Activated CD4-positive, alpha-beta T cell treated with anti-CD3 and anti-CD28 coated beads, Interleukin-2, amount 50 U/mL, for 1 hour (primary cell): ENCODE results near the gene MRPL50.

Source experiments
- DNase-seq: peaks from one replicate; pipeline ENCODE4 v3.0.0-alpha.2; 2020

The MRPL50 gene

GRCh38 chr9:101372327-101373118 is 25.9 kb downstream of the MRPL50 start:
- DNase-seq = no peak

- no peak for DNase-seq
Measured at GRCh38 chr9:101371813-101372212, 26.6 kb downstream of the MRPL50 start.

GRCh38 chr9:101369884-101370531 is 28.4 kb downstream of the MRPL50 start:
- no peak for DNase-seq

- no peak for DNase-seq
Measured at GRCh38 chr9:101369286-101369685, 29.1 kb downstream of the MRPL50 start.

- DNase-seq = no peak
Measured at GRCh38 chr9:101367323-101367722, 31.1 kb downstream of the MRPL50 start.

GRCh38 chr9:101366038-101366756 is 32.2 kb downstream of the MRPL50 start:
- DNase-seq = no peak

GRCh38 chr9:101365181-101365580 is 33.2 kb downstream of the MRPL50 start:
- no peak for DNase-seq

GRCh38 chr9:101362450-101362849 is 36.0 kb downstream of the MRPL50 start:
- no peak for DNase-seq

- DNase-seq = no peak
Measured at GRCh38 chr9:101360647-101361046, 37.8 kb downstream of the MRPL50 start.

- no peak for DNase-seq
Measured at GRCh38 chr9:101359679-101360078, 38.7 kb downstream of the MRPL50 start.

- no peak for DNase-seq
Measured at GRCh38 chr9:101356619-101357018, 41.8 kb downstream of the MRPL50 start.

- no peak for DNase-seq
Measured at GRCh38 chr9:101354765-101355708, 43.4 kb downstream of the MRPL50 start.

GRCh38 chr9:101354143-101354764 is 44.2 kb downstream of the MRPL50 start:
- no peak for DNase-seq

GRCh38 chr9:101353683-101354082 is 44.7 kb downstream of the MRPL50 start:
- DNase-seq = no peak

- no peak for DNase-seq
Measured at GRCh38 chr9:101352892-101353463, 45.4 kb downstream of the MRPL50 start.

GRCh38 chr9:101350285-101350684 is 48.1 kb downstream of the MRPL50 start:
- DNase-seq = no peak

GRCh38 chr9:101342595-101342994 is 55.8 kb downstream of the MRPL50 start:
- DNase-seq = no peak

GRCh38 chr9:101341958-101342357 is 56.5 kb downstream of the MRPL50 start:
- DNase-seq = no peak
